Measurements from ENCODE around the gene SCML1.

The SCML1 gene

DNA sequence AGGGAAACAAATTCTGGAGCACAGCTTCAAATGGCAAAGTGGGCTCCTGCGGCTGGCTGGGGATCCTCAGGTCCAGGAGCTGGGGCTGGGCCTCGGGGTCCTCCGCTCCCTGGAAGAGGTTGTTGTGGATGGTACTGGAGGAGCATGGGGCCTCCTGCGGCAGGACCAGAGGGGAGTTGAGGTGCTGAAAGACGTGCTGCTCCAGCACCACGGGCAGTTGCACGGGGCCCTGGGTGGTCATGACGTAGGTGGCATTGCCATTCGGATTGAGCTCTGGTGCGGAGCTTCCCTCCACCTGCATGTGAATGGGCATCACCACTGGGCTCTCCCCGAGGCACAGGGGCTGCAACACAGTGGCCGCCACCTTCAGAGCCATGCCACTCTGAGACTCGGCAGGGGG lies 64.1 kb downstream of the SCML1 start:
- DNase-seq, result no peak

DNA sequence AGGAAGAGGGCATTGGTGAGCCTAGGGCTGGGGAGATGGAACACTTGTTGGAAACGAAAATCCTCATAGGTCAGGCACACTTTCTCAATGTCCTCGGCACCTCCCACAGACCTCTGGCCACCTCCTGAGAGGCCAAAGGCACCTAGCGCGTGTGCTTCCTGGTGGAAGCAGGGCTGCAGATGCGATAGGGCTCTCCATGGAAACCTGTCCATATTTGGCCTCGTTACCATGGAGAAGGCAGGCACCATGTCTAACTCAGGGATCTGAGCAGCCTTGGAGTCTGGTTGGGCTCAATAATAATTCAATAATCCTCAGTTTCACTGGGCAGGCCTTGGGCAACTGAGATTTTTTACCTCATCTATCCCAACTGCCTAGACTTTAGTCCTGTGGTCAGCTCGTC lies 65.5 kb downstream of the SCML1 start:
- DNase-seq, result no peak

DNA sequence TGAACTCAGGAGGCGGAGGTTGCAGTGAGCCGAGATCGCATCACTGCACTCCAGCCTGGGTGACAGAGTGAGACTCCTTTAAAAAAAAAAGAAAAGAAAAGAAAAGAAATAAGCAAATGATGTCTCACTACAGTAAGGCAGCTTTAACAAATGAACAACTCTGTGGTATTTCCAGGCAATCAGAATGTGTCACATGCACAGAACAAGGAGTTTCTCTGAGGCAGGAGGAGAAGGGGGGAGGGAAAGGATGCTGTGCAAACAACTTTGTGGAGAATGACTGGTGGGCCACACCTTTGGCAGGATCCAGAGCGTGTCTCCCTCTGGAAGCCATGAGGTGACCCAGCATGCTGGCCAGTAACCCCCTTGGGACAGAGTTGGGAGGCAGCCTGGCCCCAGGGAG lies 66.2 kb downstream of the SCML1 start:
- no peak for DNase-seq

Data from activated CD4-positive, alpha-beta T cell treated with anti-CD3 and anti-CD28 coated beads, Interleukin-2, amount 50 U/mL, for 4 hours (primary cell).